HG03097 (cell line): Measurements from ENCODE around the gene KCNH1.
"Not testable (repeated sequence)": the region's sequence is repeated elsewhere in the genome, so short reads cannot be mapped to it uniquely, and the experiment has no call there.

Experiments
- ATAC-seq: cut with Tn5 transposase; IDR thresholded peaks from one replicate; pipeline ENCODE4 v1.9.1; 2021; ENCODE audit not compliant: unreplicated experiment, low FRiP score

Gene KCNH1

DNA sequence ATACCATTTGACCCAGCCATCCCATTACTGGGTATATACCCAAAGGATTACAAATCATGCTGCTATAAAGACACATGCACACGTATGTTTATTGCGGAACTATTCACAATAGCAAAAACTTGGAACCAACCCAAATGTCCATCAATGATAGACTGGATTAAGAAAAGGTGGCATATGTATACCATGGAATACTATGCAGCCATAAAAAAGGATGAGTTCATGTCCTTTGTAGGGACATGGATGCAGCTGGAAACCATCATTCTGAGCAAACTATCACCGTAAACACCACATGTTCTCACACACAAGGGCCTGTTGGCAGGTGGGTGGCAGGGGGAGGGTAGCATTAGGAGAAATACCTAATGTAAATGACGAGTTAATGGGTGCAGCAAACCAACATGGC lies 472.4 kb downstream of the KCNH1 start:
- not testable (repeated sequence) for ATAC-seq

DNA sequence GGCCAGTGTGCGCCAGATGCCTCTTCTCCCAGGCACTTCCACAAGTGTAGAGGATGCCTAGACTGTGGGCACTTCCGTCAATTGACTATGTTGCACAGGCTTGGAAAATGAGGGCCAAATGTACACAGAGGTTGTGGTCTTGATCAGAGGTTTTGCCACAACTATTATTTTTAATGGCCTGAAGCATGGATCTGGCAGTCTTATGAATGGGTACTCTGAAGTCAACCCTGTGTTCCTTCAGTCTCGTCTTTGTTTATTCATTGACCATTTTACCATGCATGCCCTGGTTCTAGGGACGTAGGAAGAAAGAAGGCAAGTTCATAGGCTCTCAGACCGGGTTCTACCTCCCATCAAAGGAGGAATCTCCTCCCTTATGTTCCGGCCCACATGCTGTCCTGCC lies 476.1 kb downstream of the KCNH1 start:
- ATAC-seq = no peak

DNA sequence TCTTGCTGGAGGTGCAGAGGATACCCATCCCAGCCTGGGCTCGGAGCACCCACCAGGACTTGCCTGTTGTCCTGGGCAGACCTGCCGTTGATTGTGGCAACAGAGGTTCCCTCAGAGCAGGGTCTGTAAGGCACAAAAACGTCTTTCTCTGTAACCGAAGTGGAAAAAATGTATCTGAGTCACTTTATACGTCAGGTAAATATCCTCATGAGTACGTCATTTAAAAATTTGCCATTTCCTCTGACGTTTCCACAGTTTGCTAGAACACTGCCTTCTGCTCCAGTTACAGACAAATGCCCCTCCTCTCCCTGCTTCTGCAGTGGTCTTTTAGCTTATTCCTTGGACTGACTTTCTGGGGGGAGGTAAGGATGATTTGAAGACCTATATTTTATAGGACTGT lies 478.4 kb downstream of the KCNH1 start:
- no peak for ATAC-seq

- ATAC-seq = no peak
Measured at GRCh38 chr1:210654176-210654981, 479.6 kb downstream of the KCNH1 start.

DNA sequence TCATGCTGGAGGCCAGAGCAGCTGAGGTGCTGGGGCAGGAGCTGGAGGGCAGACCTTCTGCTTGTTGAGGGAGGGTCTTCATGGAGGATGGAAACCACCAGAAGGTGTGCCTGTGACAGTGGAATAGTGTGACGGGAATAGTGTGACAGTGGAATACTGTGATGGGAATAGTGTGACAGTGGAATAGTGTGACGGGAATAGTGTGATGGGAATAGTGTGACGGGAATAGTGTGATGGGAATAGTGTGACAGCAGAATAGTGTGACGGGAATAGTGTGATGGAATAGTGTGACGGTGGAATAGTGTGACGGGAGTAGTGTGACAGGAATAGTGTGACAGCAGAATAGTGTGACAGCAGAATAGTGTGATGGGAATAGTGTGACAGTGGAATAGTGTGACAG lies 480.2 kb downstream of the KCNH1 start:
- no peak for ATAC-seq

GRCh38 chr1:210652329-210652954 lies 481.5 kb downstream of the KCNH1 start:
- no peak for ATAC-seq

DNA sequence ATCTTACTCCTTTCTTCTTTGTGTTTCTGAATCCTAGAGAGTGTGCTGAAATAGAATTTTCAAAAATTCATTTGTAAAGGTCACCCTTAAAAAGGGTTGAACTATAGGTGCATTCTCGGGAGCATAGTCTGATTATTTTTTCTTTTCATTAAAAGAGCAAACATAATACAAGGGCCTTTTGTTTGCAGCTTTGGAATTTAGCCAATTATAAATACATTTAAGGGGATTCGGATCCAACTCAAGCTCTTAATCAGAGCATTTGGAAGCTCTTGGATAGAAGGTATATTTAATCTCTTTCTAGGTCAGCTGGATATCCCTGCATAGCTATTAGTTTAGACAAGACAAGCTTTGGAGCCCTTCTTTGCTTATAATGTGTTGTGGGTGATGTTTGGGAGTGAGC lies 483.5 kb downstream of the KCNH1 start:
- ATAC-seq = no peak

DNA sequence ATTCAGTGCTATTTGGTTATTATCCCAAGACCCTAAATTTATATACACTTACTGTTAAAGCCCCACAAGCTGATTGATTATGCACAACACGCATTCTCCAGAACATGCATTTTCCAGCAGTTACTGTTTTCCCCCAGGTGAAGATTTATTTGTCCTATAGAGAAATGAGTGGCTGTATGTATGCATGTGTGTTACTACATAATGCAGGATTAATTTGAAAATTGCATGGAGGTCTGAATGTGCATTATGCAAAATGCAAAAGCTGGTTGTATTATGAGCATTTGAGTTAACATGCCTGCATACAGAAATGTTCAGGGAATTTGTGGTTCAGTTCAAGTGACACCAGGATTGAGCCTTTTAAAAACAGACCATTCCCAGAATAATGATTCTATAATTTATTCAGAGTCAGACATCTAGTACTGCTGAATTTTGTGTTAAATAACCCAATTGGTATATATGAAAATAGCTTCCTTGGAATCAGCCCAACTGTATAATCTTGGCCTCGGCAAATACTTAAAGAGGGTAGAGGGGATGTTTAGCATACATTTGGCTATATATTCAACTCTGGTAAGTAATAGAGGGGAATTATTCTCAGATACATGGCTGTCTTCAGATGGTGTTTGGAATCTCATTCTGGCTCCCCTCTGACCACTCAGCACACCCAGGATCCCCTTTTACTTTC lies 485.2 kb downstream of the KCNH1 start:
- ATAC-seq = no peak

- no peak for ATAC-seq
Measured at GRCh38 chr1:210647406-210648333, 486.3 kb downstream of the KCNH1 start.

- no peak for ATAC-seq
Measured at GRCh38 chr1:210646258-210646616, 487.7 kb downstream of the KCNH1 start.

DNA sequence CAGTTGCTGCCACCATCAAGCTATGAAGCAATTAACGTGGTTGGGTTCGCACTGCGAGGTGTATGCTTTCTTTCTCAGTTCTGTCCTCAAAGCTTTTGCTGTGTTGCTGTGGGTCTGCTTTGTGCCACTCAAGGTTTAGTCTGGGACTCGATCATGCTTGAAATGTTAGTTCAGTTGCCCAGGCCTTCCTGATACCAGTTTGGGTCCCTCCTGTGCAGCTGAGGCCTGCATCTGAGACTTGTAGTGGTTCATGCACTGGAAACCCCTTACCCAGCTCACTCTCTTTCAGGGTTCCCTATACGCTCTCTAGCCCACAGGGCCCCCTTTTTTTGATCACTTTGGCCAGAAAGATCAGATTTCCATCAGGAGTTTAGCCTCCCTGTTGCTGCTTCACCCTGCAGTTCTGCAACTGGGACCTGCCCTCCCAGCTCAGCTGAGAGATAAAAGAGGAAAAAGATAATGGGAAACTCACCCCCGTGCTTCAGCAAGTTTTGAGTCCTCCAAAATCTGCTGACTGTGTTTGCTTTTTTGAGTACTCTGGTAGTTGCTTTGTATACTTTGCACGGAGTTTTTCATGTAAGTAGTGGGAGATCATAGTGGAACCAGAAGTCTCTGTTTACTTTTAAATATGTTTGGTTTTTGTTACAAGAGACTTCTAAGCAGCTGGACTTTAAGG lies 488.2 kb downstream of the KCNH1 start:
- no peak for ATAC-seq

GRCh38 chr1:210641582-210641981 lies 492.4 kb downstream of the KCNH1 start:
- no peak for ATAC-seq

- no peak for ATAC-seq
Measured at GRCh38 chr1:210635108-210635507, 498.8 kb downstream of the KCNH1 start.

DNA sequence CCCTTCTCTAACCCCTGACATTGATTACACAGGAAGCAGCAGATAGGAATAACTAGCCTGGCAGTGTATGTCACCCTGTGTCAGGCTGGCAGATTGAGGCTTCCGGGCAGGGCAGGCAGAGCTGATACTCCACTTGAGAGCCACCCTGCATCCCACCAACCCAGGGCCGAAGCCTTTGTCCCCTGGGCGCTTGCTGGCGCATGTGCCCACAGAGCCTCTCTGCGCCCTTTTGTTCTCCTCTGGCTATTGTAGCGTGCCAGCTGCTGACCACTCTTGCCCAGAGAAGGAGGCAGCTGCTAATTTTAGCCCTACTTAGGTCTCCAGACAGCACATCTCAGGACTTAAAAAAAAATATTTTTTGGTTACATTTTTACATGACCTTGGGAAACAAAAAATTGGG lies 500.3 kb downstream of the KCNH1 start:
- ATAC-seq = no peak

- ATAC-seq = no peak
Measured at GRCh38 chr1:210633140-210633539, 500.8 kb downstream of the KCNH1 start.

- no peak for ATAC-seq
Measured at GRCh38 chr1:210631399-210631798, 502.5 kb downstream of the KCNH1 start.

DNA sequence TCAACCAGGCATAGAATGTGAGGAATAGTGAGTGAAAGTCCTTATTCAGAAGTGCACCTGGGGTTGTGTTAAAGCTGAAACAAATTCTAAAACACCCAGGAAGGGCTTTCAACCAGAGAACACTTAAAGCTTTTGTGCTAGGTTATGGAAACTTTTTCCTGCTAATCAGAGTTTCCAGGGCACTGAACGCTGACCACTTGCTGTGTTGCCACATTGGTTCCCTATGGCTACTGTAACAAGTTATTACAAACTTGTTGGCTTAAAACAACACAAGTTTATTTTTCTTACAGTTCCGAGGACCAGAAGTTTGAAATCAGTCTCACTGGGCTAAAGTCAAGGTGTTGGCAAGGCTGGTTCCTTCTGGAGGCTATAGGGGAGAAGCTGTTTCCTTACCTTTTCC lies 504.7 kb downstream of the KCNH1 start:
- ATAC-seq = no peak

GRCh38 chr1:210627755-210628154 lies 506.2 kb downstream of the KCNH1 start:
- no peak for ATAC-seq
